ENCODE measurements around the gene PISD.
A peak's percentile ranks its signal among the peaks of the same experiment; 100 is the strongest.

The PISD gene

DNA sequence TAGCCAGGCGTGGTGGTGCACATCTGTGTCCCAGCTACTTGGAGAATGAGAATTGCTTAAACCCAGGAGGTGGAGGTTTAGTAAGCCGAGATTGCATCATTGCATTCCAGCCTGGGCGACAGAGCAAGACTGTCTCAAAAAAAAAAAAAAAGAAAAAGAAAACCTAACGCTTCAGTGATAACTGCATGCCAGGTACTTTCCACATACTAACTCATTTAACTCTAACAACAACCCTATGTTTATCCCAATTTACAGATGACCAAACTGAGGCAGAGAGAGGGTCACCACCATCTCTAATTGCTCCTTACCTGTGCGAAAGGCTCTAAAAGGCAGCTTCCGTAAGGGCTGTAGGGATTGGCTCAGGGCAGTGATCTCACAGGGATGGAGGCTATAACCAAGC, 11.6 kb downstream of the PISD start:
- no peaks in the 10 kb centered on the region for H3K36me3 ChIP-seq
- no peak overlapping the region for H3K4me3 ChIP-seq (ENCODE audit: low read depth in 1 of 2, low read length in 1 of 2)
- no peaks in the 10 kb centered on the region for H3K9me3 ChIP-seq
- H3K27ac ChIP-seq = peak overlapping the region; percentile 50
- TF ChIP-seq, protein P1, sequence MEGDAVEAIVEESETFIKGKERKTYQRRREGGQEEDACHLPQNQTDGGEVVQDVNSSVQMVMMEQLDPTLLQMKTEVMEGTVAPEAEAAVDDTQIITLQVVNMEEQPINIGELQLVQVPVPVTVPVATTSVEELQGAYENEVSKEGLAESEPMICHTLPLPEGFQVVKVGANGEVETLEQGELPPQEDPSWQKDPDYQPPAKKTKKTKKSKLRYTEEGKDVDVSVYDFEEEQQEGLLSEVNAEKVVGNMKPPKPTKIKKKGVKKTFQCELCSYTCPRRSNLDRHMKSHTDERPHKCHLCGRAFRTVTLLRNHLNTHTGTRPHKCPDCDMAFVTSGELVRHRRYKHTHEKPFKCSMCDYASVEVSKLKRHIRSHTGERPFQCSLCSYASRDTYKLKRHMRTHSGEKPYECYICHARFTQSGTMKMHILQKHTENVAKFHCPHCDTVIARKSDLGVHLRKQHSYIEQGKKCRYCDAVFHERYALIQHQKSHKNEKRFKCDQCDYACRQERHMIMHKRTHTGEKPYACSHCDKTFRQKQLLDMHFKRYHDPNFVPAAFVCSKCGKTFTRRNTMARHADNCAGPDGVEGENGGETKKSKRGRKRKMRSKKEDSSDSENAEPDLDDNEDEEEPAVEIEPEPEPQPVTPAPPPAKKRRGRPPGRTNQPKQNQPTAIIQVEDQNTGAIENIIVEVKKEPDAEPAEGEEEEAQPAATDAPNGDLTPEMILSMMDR (IDR thresholded peaks at IDR 0.05) = no peak
- peaks cover 18 to 28% of the 10 kb centered on the region in 2 experiments for H3K4me1 ChIP-seq (ENCODE audit: control insufficient read depth in 1 of 2, insufficient read depth in 1 of 2, low read depth in 1 of 2, low read length in 1 of 2)
- no peaks in the 10 kb centered on the region for H3K27me3 ChIP-seq

DNA sequence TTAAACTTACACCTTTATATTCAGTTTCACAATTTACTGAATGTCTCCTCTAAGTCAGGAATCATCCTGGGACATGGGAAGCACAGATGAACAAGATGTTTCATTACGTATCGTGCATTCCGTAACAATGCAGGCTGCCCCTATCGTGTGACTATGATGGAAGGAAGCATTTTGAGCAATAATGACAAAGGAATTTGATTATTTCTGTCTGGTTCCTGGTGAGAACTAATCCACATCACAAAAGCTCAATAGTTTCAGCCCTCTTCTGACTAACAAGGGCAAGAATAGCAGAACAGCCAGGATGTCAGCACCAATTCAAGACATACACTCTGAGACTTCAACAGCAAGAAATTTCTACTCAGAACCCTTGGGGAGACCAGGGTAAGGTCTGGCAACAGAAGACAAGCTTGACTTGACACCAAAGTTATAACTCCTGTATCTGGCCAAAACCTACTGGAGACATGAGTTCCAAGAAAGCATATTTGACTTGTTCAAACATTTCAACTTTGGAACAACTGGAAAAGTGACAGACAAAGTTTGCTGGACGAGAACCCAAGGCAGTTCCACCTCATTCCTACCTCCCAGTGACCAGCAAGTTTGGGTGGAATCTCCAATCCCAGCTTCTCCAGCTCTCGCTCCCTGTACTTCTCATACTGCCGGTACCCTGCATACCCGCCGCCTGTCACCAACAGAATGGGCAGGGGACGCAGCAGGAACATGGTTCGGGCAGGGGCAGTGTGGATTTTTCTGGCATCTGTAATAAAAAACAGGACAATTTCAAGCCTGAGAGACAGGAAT, 14.3 kb downstream of the PISD start:
- no peaks in the 10 kb centered on the region for H3K9me3 ChIP-seq
- H3K27me3 ChIP-seq = no peaks in the 10 kb centered on the region
- H3K4me1 ChIP-seq (ENCODE audit: control insufficient read depth in 1 of 2, insufficient read depth in 1 of 2, low read depth in 1 of 2, low read length in 1 of 2) = peaks cover 25 to 27% of the 10 kb centered on the region in 2 experiments
- TF ChIP-seq, protein P1 (IDR thresholded peaks at IDR 0.05) = no peak
- no peaks in the 10 kb centered on the region for H3K36me3 ChIP-seq
- H3K4me3 ChIP-seq (ENCODE audit: low read depth in 1 of 2, low read length in 1 of 2) = no peak overlapping the region
- no peak overlapping the region for H3K27ac ChIP-seq

DNA sequence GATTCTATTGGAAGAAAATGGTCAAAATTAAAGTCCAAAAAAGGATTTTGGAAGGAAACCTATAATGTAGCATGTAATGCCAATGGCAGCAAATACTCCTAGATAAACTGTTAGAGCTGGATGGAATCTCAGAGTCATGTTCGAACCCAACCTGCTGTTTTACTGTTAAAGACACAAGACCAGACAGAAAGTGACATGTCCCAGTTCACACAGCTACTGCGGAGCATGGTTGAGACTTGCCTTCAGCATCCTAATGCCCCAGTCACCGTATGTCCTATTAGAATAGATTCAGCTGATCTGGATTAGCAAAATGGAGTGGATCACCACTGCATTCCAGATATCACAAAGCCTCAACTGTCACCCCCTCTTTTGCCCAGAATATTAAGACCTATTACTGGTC, 14.9 kb downstream of the PISD start:
- Histone ChIP-seq H3K27me3 (no peaks in the 10 kb centered on the region), H3K4me3 (ENCODE audit: low read depth in 1 of 2, low read length in 1 of 2) (no peak overlapping the region), H3K9me3 (no peaks in the 10 kb centered on the region), H3K27ac (no peak overlapping the region), H3K36me3 (no peaks in the 10 kb centered on the region), H3K4me1 (ENCODE audit: control insufficient read depth in 1 of 2, insufficient read depth in 1 of 2, low read depth in 1 of 2, low read length in 1 of 2) (peaks cover 32 to 34% of the 10 kb centered on the region in 2 experiments)
- TF ChIP-seq, protein P1 (IDR thresholded peaks at IDR 0.05) = no peak

DNA sequence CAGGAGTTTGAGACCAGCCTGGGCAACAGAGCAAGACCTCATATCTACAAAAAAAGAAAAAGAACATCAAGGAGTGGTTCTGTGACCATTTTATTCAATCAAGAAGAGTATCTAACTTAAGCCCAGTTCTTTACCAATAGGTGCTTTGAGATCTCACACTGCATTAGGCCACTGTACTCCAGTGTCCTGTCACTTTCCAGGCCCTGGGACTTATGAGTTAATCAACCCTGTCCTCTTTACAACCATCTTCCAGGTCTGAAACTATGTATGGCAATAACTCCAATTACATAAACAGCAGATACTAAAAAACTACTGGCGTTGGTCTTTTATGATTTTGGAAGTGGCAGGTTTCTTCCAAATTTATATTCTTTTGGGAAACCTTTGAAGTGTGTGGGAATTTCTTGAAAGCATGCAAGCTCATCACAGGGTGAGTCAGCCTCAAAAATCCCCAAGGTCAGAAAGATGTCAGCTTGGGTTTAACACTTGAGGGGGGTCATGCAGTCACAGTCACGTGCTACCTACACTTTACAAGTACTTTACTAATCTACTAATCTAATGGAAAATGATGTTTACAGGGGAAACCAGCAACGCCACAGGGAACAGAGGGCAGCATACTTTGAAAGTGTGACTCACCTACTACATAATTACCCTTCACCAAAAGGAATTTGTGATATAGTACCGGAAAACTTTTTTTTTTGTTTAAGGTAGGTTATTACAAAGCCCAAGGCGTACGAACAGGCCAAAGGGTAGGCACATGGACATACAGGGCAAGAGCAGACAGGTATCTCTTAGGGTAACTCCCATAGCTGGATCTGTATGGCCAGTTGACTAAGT, 15.6 kb downstream of the PISD start:
- TF ChIP-seq, protein P1 (IDR thresholded peaks at IDR 0.05) = no peak
- Histone ChIP-seq H3K4me3 (ENCODE audit: low read depth in 1 of 2, low read length in 1 of 2) (no peak overlapping the region), H3K4me1 (ENCODE audit: control insufficient read depth in 1 of 2, insufficient read depth in 1 of 2, low read depth in 1 of 2, low read length in 1 of 2) (peaks cover 38 to 41% of the 10 kb centered on the region in 2 experiments), H3K9me3 (no peaks in the 10 kb centered on the region), H3K27me3 (no peaks in the 10 kb centered on the region), H3K36me3 (no peaks in the 10 kb centered on the region), H3K27ac (no peak overlapping the region)

DNA sequence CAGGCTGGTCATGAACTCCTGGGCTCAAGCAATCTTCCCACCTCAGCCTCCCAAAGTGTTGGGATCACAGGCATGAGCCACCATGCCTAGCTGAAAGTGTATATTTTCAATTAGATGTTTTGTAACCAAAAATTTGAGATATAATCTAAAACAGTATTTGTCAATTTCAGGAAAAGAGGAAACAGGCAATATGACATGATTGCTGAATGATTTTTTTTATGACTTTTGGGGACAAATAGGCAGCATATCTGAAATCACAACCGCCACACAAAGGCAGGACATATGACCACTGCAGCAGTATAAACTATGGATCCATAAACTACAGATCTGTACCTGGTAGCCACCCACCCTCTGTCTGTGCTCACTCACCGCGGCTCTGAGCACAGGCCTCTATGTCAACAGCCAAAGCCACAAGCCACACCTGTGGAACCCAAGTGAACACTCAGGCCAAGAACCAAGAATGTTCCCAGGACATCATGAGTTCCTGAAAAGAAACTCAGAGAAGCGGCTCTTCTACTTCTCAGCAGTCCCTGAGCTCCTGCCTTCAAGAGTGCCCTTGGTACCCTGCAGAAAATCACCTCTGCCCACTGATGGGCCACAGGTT, 22.5 kb downstream of the PISD start:
- peak overlapping the region; percentile 100 for H3K27ac ChIP-seq
- H3K4me3 ChIP-seq (ENCODE audit: low read depth in 1 of 2, low read length in 1 of 2) = peak overlapping the region; percentile 88 to 98
- H3K36me3 ChIP-seq = peaks cover 11% of the 10 kb centered on the region
- peaks cover 79 to 89% of the 10 kb centered on the region in 2 experiments for H3K4me1 ChIP-seq (ENCODE audit: control insufficient read depth in 1 of 2, insufficient read depth in 1 of 2, low read depth in 1 of 2, low read length in 1 of 2)
- no peaks in the 10 kb centered on the region for H3K27me3 ChIP-seq
- TF ChIP-seq, protein P1 (IDR thresholded peaks at IDR 0.05) = no peak
- H3K9me3 ChIP-seq = no peaks in the 10 kb centered on the region

Measured in neutrophil (primary cell).